H1 (cell line): ENCODE data around the gene TSFM. TPM values are rescaled to one million over a fixed set of nuclear protein-coding genes. Genes with fewer than 3 reads are reported as not detected.

Source experiments
- CTCF ChIA-PET: fragments of 300-600 bp; sonication (Branson Sonifier 250); formaldehyde crosslinking; loops from one replicate; lab custom pipeline; 2021; ENCODE audit not compliant: partially characterized antibody; lab: Charles Lee
- POLR2A ChIA-PET: fragments of 300-600 bp; sonication (Branson Sonifier 250); formaldehyde crosslinking; loops from one replicate; lab custom pipeline; 2021; ENCODE audit warnings: inconsistent platforms; ENCODE audit not compliant: partially characterized antibody; lab: Charles Lee
- DNase-seq, 2 experiments: peaks; one replicate each; pipeline versions ENCODE4 v3.0.0 to v3.0.0-alpha.2; 2010 to 2022; ENCODE audit warnings: low spot score in 2 of 2, low read depth in 1 of 2, mixed read lengths in 1 of 2
- FAIRE-seq: peaks from 2 replicates; lab custom pipeline; 2011; peaks lifted over from hg19 to GRCh38; lab: Jason Lieb, UNC
- H2AFZ ChIP-seq: 2 replicates; pipeline ENCODE4 v1.8.1; 2012; ENCODE audit warnings: low read length, inconsistent platforms
- H2AK5ac ChIP-seq: 2 replicates; pipeline ENCODE4 v1.6.1; 2013; ENCODE audit warnings: low read depth, low read length
- H2BK120ac ChIP-seq: replicated peaks from 2 replicates; pipeline ENCODE3; 2013; ENCODE audit warnings: low read depth, low read length, inconsistent platforms
- H2BK12ac ChIP-seq: 2 replicates; pipeline ENCODE4 v1.6.1; 2013; ENCODE audit warnings: low read depth, low read length
- H2BK15ac ChIP-seq: 2 replicates; pipeline ENCODE4 v1.6.1; 2013; ENCODE audit warnings: low read length
- H2BK20ac ChIP-seq: 2 replicates; pipeline ENCODE4 v1.6.1; 2013; ENCODE audit warnings: low read length
- H2BK5ac ChIP-seq: 2 replicates; pipeline ENCODE4 v1.6.1; 2013; ENCODE audit warnings: low read depth, low read length
- H3K14ac ChIP-seq: 2 replicates; pipeline ENCODE4 v1.6.1; 2013; ENCODE audit warnings: inconsistent platforms; ENCODE audit not compliant: insufficient read length
- H3K18ac ChIP-seq: 2 replicates; pipeline ENCODE4 v1.6.1; 2013; ENCODE audit warnings: low read length; ENCODE audit errors: extremely low read depth
- H3K23ac ChIP-seq: 2 replicates; pipeline ENCODE4 v1.6.1; 2013; ENCODE audit warnings: inconsistent platforms; ENCODE audit not compliant: insufficient read length
- H3K23me2 ChIP-seq: 2 replicates; pipeline ENCODE4 v1.6.1; 2013; ENCODE audit warnings: low read depth, low read length
- H3K27ac ChIP-seq: 2 replicates; pipeline ENCODE4 v1.6.1; 2011; ENCODE audit warnings: low read depth, low read length, inconsistent platforms
- H3K27me3 ChIP-seq, 4 experiments: replicated peaks in 1 of 4; 1 replicate in 1 of 4; 2 replicates in 3 of 4; pipeline versions ENCODE4 v1.6.1 to v1.8.1; 2011 to 2013; ENCODE audit warnings: low read length in 3 of 4, mild to moderate bottlenecking in 3 of 4, inconsistent platforms in 2 of 4, mixed read lengths in 2 of 4, moderate library complexity in 1 of 4; ENCODE audit not compliant: control insufficient read depth in 3 of 4, insufficient read depth in 3 of 4; ENCODE audit errors: extremely low read depth in 1 of 4
- H3K36me3 ChIP-seq, 4 experiments: 2 replicates each; pipeline versions ENCODE4 v1.6.1 to v1.8.1; 2011 to 2013; ENCODE audit warnings: mild to moderate bottlenecking in 4 of 4, low read length in 3 of 4, moderate library complexity in 2 of 4, control low read depth in 1 of 4, inconsistent platforms in 1 of 4; ENCODE audit not compliant: insufficient read depth in 4 of 4, control insufficient read depth in 2 of 4
- H3K4ac ChIP-seq: replicated peaks from 2 replicates; pipeline ENCODE3; 2013; ENCODE audit warnings: low read length, low read depth, mixed read lengths, inconsistent platforms; ENCODE audit not compliant: insufficient read length
- H3K4me1 ChIP-seq, 4 experiments: replicated peaks in 1 of 4; 1 replicate in 1 of 4; 2 replicates in 3 of 4; pipeline versions ENCODE4 v1.6.1 to v1.8.1; 2011 to 2013; ENCODE audit warnings: low read length in 3 of 4, inconsistent platforms in 2 of 4, mixed read lengths in 1 of 4; ENCODE audit not compliant: insufficient read depth in 4 of 4, control insufficient read depth in 3 of 4
- H3K4me2 ChIP-seq, 2 experiments: 2 replicates each; pipeline versions ENCODE4 v1.6.1 to v1.8.1; 2011 to 2013; ENCODE audit warnings: low read depth in 2 of 2, low read length in 2 of 2, control low read depth in 1 of 2, inconsistent platforms in 1 of 2, mild to moderate bottlenecking in 1 of 2; ENCODE audit not compliant: insufficient read depth in 1 of 2
- H3K4me3 ChIP-seq, 4 experiments: fragments of 200-600, 300-600 bp in 1 of 4; sonication (generic), shearing (Covaris generic), sonication (Bioruptor Twin) in 1 of 4; 2 replicates each; pipeline versions ENCODE4 v1.5.1 to v1.8.1; 2011 to 2016; ENCODE audit warnings: low read length in 4 of 4, low read depth in 3 of 4, control low read depth in 2 of 4, inconsistent platforms in 2 of 4, mild to moderate bottlenecking in 2 of 4, mixed read lengths in 1 of 4, moderate library complexity in 1 of 4; ENCODE audit not compliant: insufficient read depth in 2 of 4; ENCODE audit errors: extremely low read depth in 1 of 4
- H3K56ac ChIP-seq: replicated peaks from 2 replicates; pipeline ENCODE3; 2013; ENCODE audit warnings: low read depth, mild to moderate bottlenecking, mixed read lengths, low read length, inconsistent platforms; ENCODE audit not compliant: insufficient read length
- H3K79me1 ChIP-seq: 2 replicates; pipeline ENCODE4 v1.6.1; 2013; ENCODE audit warnings: low read depth, low read length, control low read depth
- H3K79me2 ChIP-seq, 2 experiments: 2 replicates each; pipeline versions ENCODE4 v1.6.1 to v1.8.1; 2012 to 2013; ENCODE audit warnings: low read length in 2 of 2, mild to moderate bottlenecking in 2 of 2, inconsistent platforms in 1 of 2; ENCODE audit not compliant: insufficient read depth in 2 of 2, control insufficient read depth in 1 of 2
- H3K9ac ChIP-seq, 4 experiments: replicated peaks in 1 of 4; 1 replicate in 1 of 4; 2 replicates in 3 of 4; pipeline versions ENCODE4 v1.6.1 to v1.8.1; 2011 to 2013; ENCODE audit warnings: low read depth in 3 of 4, low read length in 3 of 4, control low read depth in 2 of 4, mild to moderate bottlenecking in 2 of 4, moderate library complexity in 2 of 4, inconsistent platforms in 1 of 4; ENCODE audit errors: extremely low read depth in 1 of 4
- H3K9me3 ChIP-seq, 2 experiments: 2 replicates each; pipeline versions ENCODE4 v1.6.1 to v1.8.1; 2012 to 2013; ENCODE audit warnings: mild to moderate bottlenecking in 2 of 2, moderate library complexity in 2 of 2, control low read depth in 1 of 2, inconsistent platforms in 1 of 2, low read depth in 1 of 2, low read length in 1 of 2, mixed read lengths in 1 of 2; ENCODE audit not compliant: insufficient read depth in 2 of 2
- H4K20me1 ChIP-seq, 2 experiments: replicated peaks in 1 of 2; 2 replicates each; pipeline versions ENCODE3 to v1.8.1; 2011 to 2013; ENCODE audit warnings: inconsistent platforms in 2 of 2, low read length in 2 of 2, mild to moderate bottlenecking in 1 of 2; ENCODE audit not compliant: insufficient read depth in 2 of 2, control insufficient read depth in 1 of 2
- H4K5ac ChIP-seq: 2 replicates; pipeline ENCODE4 v1.6.1; 2013; ENCODE audit warnings: low read length, low read depth, mixed read lengths, inconsistent platforms; ENCODE audit not compliant: insufficient read length
- H4K8ac ChIP-seq: 2 replicates; pipeline ENCODE4 v1.8.0; 2013; ENCODE audit warnings: mild to moderate bottlenecking, moderate library complexity, low read length, inconsistent platforms; ENCODE audit not compliant: insufficient read depth; ENCODE audit errors: extremely low read depth
- H4K91ac ChIP-seq: replicated peaks from 2 replicates; pipeline ENCODE3; 2013; ENCODE audit warnings: low read length, mixed read lengths, inconsistent platforms; ENCODE audit not compliant: insufficient read length
- ATF3 ChIP-seq: IDR thresholded peaks from 2 replicates; pipeline ENCODE4 v1.6.1; 2011; ENCODE audit warnings: low read depth, mild to moderate bottlenecking, low read length; ENCODE audit not compliant: insufficient read depth
- CHD2 ChIP-seq: IDR thresholded peaks from 2 replicates; pipeline ENCODE4 v1.6.1; 2012; ENCODE audit warnings: low read length, improper control_type of control experiment
- GABPA ChIP-seq: IDR thresholded peaks from 2 replicates; pipeline ENCODE4 v1.6.1; 2011; ENCODE audit warnings: mild to moderate bottlenecking, low read length, moderate library complexity, borderline replicate concordance; ENCODE audit not compliant: insufficient read depth
- HDAC2 ChIP-seq, 2 experiments: fragments of 300-600 bp in 1 of 2; sonication (generic) in 1 of 2; IDR thresholded peaks; 2 replicates each; pipeline ENCODE4 v1.6.1; 2011 to 2012; ENCODE audit warnings: low read depth in 2 of 2, low read length in 2 of 2, mild to moderate bottlenecking in 2 of 2, moderate library complexity in 2 of 2, borderline replicate concordance in 1 of 2, inconsistent platforms in 1 of 2
- KDM1A ChIP-seq: fragments of 200-600, 300-600 bp; sonication (generic); IDR thresholded peaks from 2 replicates; pipeline ENCODE4 v1.7.1; 2016; ENCODE audit warnings: mild to moderate bottlenecking, low read length, borderline replicate concordance
- NRF1 ChIP-seq: IDR thresholded peaks from 2 replicates; pipeline ENCODE4 v1.6.1; 2011; ENCODE audit warnings: mild to moderate bottlenecking, low read depth, low read length, improper control_type of control experiment
- POLR2AphosphoS5 ChIP-seq: IDR thresholded peaks from 2 replicates; pipeline ENCODE4 v1.6.1; 2011; ENCODE audit warnings: low read depth, low read length
- SAP30 ChIP-seq: fragments of 300-600 bp; sonication (generic); IDR thresholded peaks from 2 replicates; pipeline ENCODE4 v1.7.1; 2012; ENCODE audit warnings: low read length, moderate library complexity, mild to moderate bottlenecking, inconsistent platforms; ENCODE audit not compliant: insufficient read depth, insufficient replicate concordance
- TAF7 ChIP-seq: optimal IDR thresholded peaks from 2 replicates; pipeline ENCODE3; 2011; ENCODE audit warnings: low read depth, mild to moderate bottlenecking, inconsistent platforms, low read length, moderate library complexity, borderline replicate concordance
- ZNF274 ChIP-seq: IDR thresholded peaks from 2 replicates; pipeline ENCODE4 v1.7.0; 2012; ENCODE audit warnings: low read length, borderline replicate concordance; ENCODE audit errors: extremely low read depth
- WGBS, 2 experiments: shearing (Covaris generic) in 1 of 2; methylation state at CpG; one replicate each; pipeline versions ENCODE4 v1.1.6 to v1.1.7; 2013 to 2015; ENCODE audit warnings: low lambda C conversion rate in 2 of 2, mixed read lengths in 2 of 2, inconsistent platforms in 1 of 2, low coverage in 1 of 2, missing lambda C conversion rate in 1 of 2; ENCODE audit not compliant: insufficient replicate concordance in 2 of 2, insufficient coverage in 1 of 2, insufficient read length in 1 of 2; ENCODE audit errors: extremely low coverage in 1 of 2, missing lambda C conversion rate in 1 of 2; 5-methylcytosine and 5-hydroxymethylcytosine counted together
- polyA plus RNA-seq, 7 experiments: library from polyadenylated mRNA; depleted of rRNA in 3 of 7; stranded (reverse) in 5 of 7; unstranded in 2 of 7; fragments of >200 nt in 5 of 7; fragments of 200-250 nt in 2 of 7; gene quantifications; 1 replicate in 5 of 7; 2 replicates in 1 of 7; 4 replicates in 1 of 7; pipeline versions ENCODE4 v1.2.1 to v1.2.3, GENCODE V29; 2011 to 2013; ENCODE audit warnings: missing spikeins in 2 of 7, mixed read lengths in 2 of 7
- total RNA-seq: library from RNA; stranded (reverse); fragmentation: NEBNext Ultra II Directional; extraction: Animal tissue kit (Norgen Biotek cat#: 25700); gene quantifications from 2 replicates; pipeline ENCODE4 v1.2.1, GENCODE V29; 2021

The TSFM gene
- total and polyA plus RNA-seq, 2 of the 8 experiments (the other 6 are each of a cell fraction or from before 2014, with no cell fraction given), result 17.4 to 49.8 TPM

DNA sequence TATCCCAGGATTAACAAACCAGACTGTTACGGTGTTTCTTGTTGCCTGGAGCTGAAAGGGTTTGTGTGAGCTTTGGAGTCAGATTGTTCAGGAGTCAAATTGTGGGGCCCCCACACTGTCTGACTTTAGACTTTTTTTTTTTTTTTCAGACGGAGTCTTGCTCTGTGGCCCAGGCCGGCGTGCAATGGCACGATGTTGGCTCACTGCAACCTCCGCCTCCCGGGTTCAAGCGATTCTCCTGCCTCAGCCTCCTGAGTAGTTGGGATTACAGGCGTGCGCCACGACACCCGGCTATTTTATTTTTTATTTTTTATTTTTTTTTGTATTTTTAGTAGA, 847 bp downstream of the TSFM start:
- H3K56ac ChIP-seq, result no peak overlapping the region
- H2AK5ac ChIP-seq, result no peak overlapping the region
- no peak overlapping the region for H3K14ac ChIP-seq
- no peaks in the 10 kb centered on the region for H3K79me1 ChIP-seq
- H3K4me2 ChIP-seq, result peak overlapping the region; percentile 67 to 80
- POLR2A ChIA-PET, result interaction anchor here (0.9 to 2.8 kb wide), 14 partner anchors 11 to 115 kb away, joined by 3 to 22 read pairs (median 4); partner anchors contain the start of genes CTDSP2, CYP27B1, EEF1AKMT3 and METTL1
- H4K8ac ChIP-seq, result no peak overlapping the region
- no peak overlapping the region for H2BK5ac ChIP-seq
- H2BK20ac ChIP-seq, result no peak overlapping the region
- peaks cover 2% of the 10 kb centered on the region; the same call in 1 of the 2 replicates for H3K23me2 ChIP-seq
- no peak overlapping the region for H2BK120ac ChIP-seq
- no peak overlapping the region for H3K27ac ChIP-seq
- no peaks in the 10 kb centered on the region for H3K27me3 ChIP-seq
- no peak overlapping the region for H2AFZ ChIP-seq
- DNase-seq (no peak), FAIRE-seq (no peak)
- no peak overlapping the region for H3K4ac ChIP-seq
- H3K18ac ChIP-seq, result no peak overlapping the region
- CTCF ChIA-PET, result interaction anchor here (0.6 to 4.6 kb wide), 30 partner anchors 8 to 1839 kb away, joined by 3 to 26 read pairs (median 4); partner anchors contain the start of genes CTDSP2, CYP27B1, EEF1AKMT3 and METTL1
- WGBS, 2 experiments, result 93% methylated on average over 12 of the region's 12 CpGs; no CpG with 5 or more reads in 1 of the 2 experiments
- H3K9ac ChIP-seq, result peak overlapping the region in 3 of 4 experiments; percentile 77 to 89 (median 88); a peak in 4 of 7 replicates
- no peak overlapping the region for H3K23ac ChIP-seq
- H2BK15ac ChIP-seq, result no peak overlapping the region
- H3K36me3 ChIP-seq, result peaks cover 4 to 26% (median 15%) of the 10 kb centered on the region in 4 experiments; a peak in 7 of 8 replicates
- H3K79me2 ChIP-seq, result peaks cover 0 to 16% of the 10 kb centered on the region in 2 experiments; a peak in 2 of 4 replicates
- TF ChIP-seq KDM1A (no peak), ZNF274 (no peak), POLR2AphosphoS5 (no peak), GABPA (no peak), NRF1 (no peak), CHD2 (no peak), SAP30 (no peak), TAF7 (no peak), HDAC2 (IDR thresholded peaks at IDR 0.05; ENCODE audit: borderline replicate concordance in 1 of 2, low read depth in 2 of 2, low read length in 2 of 2) (no peak), ATF3 (no peak)
- no peaks in the 10 kb centered on the region for H3K9me3 ChIP-seq
- H3K4me1 ChIP-seq, result no peaks in the 10 kb centered on the region
- peak overlapping the region; percentile 76 to 99 (median 98) for H3K4me3 ChIP-seq
- no peak overlapping the region for H2BK12ac ChIP-seq
- H4K91ac ChIP-seq, result no peak overlapping the region
- H4K5ac ChIP-seq, result no peak overlapping the region
- peaks cover 0 to 2% of the 10 kb centered on the region in 2 experiments for H4K20me1 ChIP-seq
